PFSK-1 (cell line): Measurements from ENCODE around the gene SH3YL1.

Experiments used
- FOXP2 ChIP-seq: optimal IDR thresholded peaks from 2 replicates; pipeline ENCODE3; 2011; ENCODE audit warnings: borderline replicate concordance, control low read depth, inconsistent platforms; ENCODE audit not compliant: insufficient read depth; ENCODE audit errors: extremely low read length, extremely low read depth
- POLR2AphosphoS5 ChIP-seq: IDR thresholded peaks from 2 replicates; pipeline ENCODE4 v1.6.1; 2012; ENCODE audit warnings: low read depth, mild to moderate bottlenecking, control low read depth, low read length, moderate library complexity
- SIN3A ChIP-seq: IDR thresholded peaks from 2 replicates; pipeline ENCODE4 v1.6.1; 2012; ENCODE audit warnings: mild to moderate bottlenecking, low read length, moderate library complexity, borderline replicate concordance; ENCODE audit not compliant: insufficient read depth
- TAF1 ChIP-seq: IDR thresholded peaks from 2 replicates; pipeline ENCODE4 v1.6.1; 2012; ENCODE audit warnings: low read length, control low read depth, borderline replicate concordance; ENCODE audit not compliant: insufficient read depth
- TF ChIP-seq, protein P1 (sequence below), 2 experiments: IDR thresholded peaks; 2 replicates each; pipeline versions ENCODE4 v1.6.1 to v1.8.0; 2011 to 2012; ENCODE audit warnings: low read depth in 2 of 2, low read length in 2 of 2, control low read depth in 1 of 2, inconsistent platforms in 1 of 2, mild to moderate bottlenecking in 1 of 2, moderate library complexity in 1 of 2; ENCODE audit not compliant: insufficient read depth in 1 of 2

Gene SH3YL1

DNA sequence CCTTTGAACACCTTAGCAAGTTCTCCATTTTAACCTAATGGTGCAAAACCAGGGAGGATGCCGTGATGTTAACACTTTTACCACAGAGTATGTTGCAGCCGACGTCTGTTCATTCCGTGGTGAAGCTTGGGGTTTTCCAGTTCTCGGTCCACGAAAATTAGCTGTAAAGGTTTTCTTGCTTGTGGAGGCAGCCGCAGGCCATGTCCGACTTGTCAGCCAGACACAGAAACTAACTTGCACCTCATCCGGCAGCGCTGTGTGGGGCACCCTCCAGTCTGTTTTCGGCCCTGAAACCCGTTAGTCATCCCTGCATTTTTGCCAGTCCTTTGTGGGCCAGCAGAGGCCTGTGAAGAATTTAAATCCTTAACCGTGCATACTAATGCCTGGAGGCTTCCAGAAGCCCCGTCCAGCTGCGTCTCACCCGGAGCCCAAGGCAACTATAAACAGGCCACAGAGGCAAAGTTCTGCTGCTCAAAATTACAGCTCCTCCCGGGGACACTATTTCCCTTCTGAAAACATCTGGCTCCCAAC is 70.6 kb downstream of the SH3YL1 start:
- TF ChIP-seq TAF1 (no peak), SIN3A (no peak), FOXP2 (no peak), POLR2AphosphoS5 (no peak)
- TF ChIP-seq, protein P1, sequence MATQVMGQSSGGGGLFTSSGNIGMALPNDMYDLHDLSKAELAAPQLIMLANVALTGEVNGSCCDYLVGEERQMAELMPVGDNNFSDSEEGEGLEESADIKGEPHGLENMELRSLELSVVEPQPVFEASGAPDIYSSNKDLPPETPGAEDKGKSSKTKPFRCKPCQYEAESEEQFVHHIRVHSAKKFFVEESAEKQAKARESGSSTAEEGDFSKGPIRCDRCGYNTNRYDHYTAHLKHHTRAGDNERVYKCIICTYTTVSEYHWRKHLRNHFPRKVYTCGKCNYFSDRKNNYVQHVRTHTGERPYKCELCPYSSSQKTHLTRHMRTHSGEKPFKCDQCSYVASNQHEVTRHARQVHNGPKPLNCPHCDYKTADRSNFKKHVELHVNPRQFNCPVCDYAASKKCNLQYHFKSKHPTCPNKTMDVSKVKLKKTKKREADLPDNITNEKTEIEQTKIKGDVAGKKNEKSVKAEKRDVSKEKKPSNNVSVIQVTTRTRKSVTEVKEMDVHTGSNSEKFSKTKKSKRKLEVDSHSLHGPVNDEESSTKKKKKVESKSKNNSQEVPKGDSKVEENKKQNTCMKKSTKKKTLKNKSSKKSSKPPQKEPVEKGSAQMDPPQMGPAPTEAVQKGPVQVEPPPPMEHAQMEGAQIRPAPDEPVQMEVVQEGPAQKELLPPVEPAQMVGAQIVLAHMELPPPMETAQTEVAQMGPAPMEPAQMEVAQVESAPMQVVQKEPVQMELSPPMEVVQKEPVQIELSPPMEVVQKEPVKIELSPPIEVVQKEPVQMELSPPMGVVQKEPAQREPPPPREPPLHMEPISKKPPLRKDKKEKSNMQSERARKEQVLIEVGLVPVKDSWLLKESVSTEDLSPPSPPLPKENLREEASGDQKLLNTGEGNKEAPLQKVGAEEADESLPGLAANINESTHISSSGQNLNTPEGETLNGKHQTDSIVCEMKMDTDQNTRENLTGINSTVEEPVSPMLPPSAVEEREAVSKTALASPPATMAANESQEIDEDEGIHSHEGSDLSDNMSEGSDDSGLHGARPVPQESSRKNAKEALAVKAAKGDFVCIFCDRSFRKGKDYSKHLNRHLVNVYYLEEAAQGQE (IDR thresholded peaks at IDR 0.05; ENCODE audit: insufficient read depth in 1 of 2, low read depth in 2 of 2, low read length in 2 of 2) = no peak

DNA sequence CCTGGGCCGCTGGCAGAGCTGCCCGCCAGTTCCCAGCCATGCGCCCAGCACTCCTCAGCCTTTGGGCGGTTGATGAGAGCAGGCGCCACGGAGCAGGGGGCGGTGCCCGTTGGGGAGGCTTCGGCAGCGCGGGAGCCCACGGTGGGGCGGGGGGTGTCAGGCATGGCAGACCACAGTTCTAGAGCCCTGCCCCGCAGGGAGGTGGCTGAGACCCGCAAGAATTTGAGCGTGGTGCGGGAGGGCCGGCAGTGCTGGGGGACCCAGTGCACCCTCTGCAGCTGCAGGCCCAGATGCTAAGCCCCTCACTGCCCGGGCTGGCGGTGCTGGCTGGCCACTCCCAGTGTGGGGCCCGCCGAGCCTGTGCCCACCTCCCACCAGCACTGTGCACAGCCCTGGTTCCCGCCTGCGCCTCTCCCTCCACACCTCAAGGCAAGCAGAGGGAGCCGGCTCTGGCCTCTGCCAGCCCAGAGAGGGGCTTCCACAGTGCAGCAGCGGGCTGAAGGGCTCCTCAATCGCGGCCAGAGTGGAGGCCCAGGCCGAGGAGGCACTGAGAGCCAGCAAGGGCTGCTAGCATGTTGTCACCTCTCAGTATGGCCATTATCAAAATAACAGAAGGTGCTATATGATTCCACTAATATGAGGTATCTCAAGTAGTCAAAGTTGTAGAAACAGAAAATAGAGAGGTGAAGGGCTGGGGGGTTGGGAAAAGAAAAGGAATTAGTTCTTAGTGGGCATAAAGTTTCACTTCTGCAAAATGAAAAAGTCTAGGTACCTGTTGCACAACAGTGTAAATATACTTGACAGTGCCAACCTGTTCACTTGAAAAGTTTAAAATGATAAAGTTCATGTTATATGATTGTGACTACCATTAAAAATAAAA is 72.3 kb downstream of the SH3YL1 start:
- no peak for TF ChIP-seq POLR2AphosphoS5

DNA sequence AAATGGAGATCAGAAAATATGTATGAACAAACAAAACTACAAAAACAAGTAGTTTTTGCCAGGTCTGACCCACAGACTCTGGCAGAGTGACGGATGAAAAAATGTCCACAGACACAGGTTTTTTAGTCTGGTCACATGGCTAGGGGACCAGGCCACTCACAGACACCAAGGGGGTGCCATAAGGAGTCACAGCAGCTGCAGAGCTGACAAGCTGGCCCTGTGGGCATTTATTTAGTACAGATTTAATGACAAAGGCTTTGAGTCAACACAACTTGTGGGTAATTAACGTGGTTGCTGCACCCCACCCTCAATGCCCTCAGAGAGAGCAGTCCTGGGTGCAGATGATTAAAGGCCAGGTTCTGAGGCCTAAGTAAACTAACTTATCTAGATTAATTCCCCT is 76.0 kb downstream of the SH3YL1 start:
- TF ChIP-seq TAF1 = no peak
- no peak for TF ChIP-seq FOXP2
- TF ChIP-seq POLR2AphosphoS5 = no peak
- no peak for TF ChIP-seq SIN3A
- TF ChIP-seq, protein P1 (IDR thresholded peaks at IDR 0.05; ENCODE audit: insufficient read depth in 1 of 2, low read depth in 2 of 2, low read length in 2 of 2) = no peak

DNA sequence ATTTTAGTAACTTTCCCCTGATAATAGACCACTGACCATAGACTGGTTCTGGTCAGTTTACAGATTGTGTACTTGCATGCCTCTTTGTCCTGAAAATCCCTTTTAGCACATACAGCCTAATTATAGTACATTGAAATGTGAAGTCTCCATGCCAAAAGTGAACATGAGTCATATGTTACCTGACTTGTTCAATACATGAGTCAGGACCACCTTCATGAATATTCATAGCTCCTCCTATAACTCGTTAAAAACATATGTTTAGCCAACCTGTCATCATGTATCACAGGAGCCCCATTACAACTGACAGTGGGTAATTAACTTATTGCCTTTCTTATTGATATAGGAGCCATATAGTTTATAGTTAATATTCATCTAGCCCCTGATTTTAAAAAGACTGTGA is 78.6 kb downstream of the SH3YL1 start:
- TF ChIP-seq TAF1 (no peak), FOXP2 (no peak), POLR2AphosphoS5 (no peak), SIN3A (no peak)
- TF ChIP-seq, protein P1 (IDR thresholded peaks at IDR 0.05; ENCODE audit: insufficient read depth in 1 of 2, low read depth in 2 of 2, low read length in 2 of 2) = no peak

DNA sequence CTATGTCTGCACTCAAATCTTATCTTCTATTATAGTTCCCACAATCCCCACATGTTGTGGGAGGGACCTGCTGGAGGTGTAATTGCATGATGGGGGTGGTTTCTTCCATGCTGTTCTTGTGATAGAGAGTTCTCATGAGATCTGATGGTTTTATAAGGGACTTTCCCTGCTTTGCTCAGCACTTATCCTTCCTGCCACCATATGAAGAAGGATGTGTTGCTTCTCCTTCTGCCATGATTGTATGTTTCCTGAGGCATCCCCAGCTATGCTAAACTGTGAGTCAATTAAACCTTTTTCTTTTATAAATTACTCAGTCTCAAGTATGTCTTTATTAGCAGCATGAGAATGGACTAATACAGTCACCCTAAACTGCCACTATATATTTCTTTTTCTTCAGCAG is 79.1 kb downstream of the SH3YL1 start:
- no peak for TF ChIP-seq POLR2AphosphoS5
- TF ChIP-seq FOXP2 = no peak
- TF ChIP-seq, protein P1 (IDR thresholded peaks at IDR 0.05; ENCODE audit: insufficient read depth in 1 of 2, low read depth in 2 of 2, low read length in 2 of 2) = no peak
- no peak for TF ChIP-seq SIN3A
- no peak for TF ChIP-seq TAF1
